A673 (cell line): ENCODE results near the gene TSPAN4.

Source experiments
- CTCF ChIP-seq: fragments of 300-800, 200-600 bp; sonication (generic); conservative IDR thresholded peaks from 2 replicates; pipeline ENCODE4 v1.5.1; 2017; ENCODE audit warnings: low read depth, mild to moderate bottlenecking, antibody characterized with exemption, low read length, moderate library complexity, mixed read lengths
- EZH2 ChIP-seq: fragments of 200-600 bp; sonication (generic); IDR thresholded peaks from 2 replicates; pipeline ENCODE4 v1.6.1; 2017; ENCODE audit warnings: borderline replicate concordance, low read depth, mild to moderate bottlenecking, mixed read lengths, antibody characterized with exemption, low read length; ENCODE audit not compliant: poor library complexity, severe bottlenecking

GRCh38 chr11:904380-904779, 61.7 kb downstream of the TSPAN4 start:
- TF ChIP-seq EZH2, result no peak
- no peak for TF ChIP-seq CTCF
